Caki2 (cell line): ENCODE data around the gene MAGEB17. TPM values are rescaled to one million over a fixed set of nuclear protein-coding genes. Genes with fewer than 3 reads are reported as not detected.
"Not testable (repeated sequence)": the region's sequence is repeated elsewhere in the genome, so short reads cannot be mapped to it uniquely, and the experiment has no call there.

Experiments used
- DNase-seq: peaks from one replicate; pipeline ENCODE4 v3.0.0-alpha.2; 2015; ENCODE audit warnings: low read depth
- in situ Hi-C: cut with HindIII; loops from 2 replicates; pipeline ENCODE4 v1.10.0; 2016; ENCODE audit warnings: low sequenced_read_pairs, low pct_unique_long_range_greater_than_20kb, mixed read lengths
- total RNA-seq: library from RNA; depleted of rRNA; stranded (reverse); fragments of >200 nt; shearing (Covaris generic); gene quantifications from 2 replicates; pipeline ENCODE4 v1.2.3, GENCODE V29; 2014; ENCODE audit warnings: low replicate concordance; rRNA removed

MAGEB17 gene
- not detected in 2 replicates for total RNA-seq

GRCh38 chrX:16167181-16167580 lies at the start of gene MAGEB17:
Gene MAGEB17 (plus strand): TSS chrX:16167481. CDS start chrX:16170383, 2,902 bp downstream.
- in situ Hi-C loops: no loop called here
- no peak for DNase-seq

- in situ Hi-C loops: no loop called here
- no peak for DNase-seq
Observed at GRCh38 chrX:16119353-16120220, 47.7 kb upstream of the MAGEB17 start.

- in situ Hi-C loops: no loop called here
- DNase-seq: no peak
Observed at GRCh38 chrX:16120431-16120830, 46.9 kb upstream of the MAGEB17 start.

GRCh38 chrX:16123222-16123786 lies 44.0 kb upstream of the MAGEB17 start, which contains the start of gene GRPR:
Gene GRPR (plus strand): TSS chrX:16123565. CDS start chrX:16123954, 389 bp downstream.
- DNase-seq: peak; percentile 71
- in situ Hi-C loops: no loop called here

- in situ Hi-C loops: no loop called here
- DNase-seq: no peak
Observed at GRCh38 chrX:16124201-16124600, 43.1 kb upstream of the MAGEB17 start.

- no peak for DNase-seq
- in situ Hi-C loops: no loop called here
Observed at GRCh38 chrX:16125520-16126149, 41.6 kb upstream of the MAGEB17 start.

- in situ Hi-C loops: no loop called here
- no peak for DNase-seq
Observed at GRCh38 chrX:16130707-16131106, 36.6 kb upstream of the MAGEB17 start.

GRCh38 chrX:16134936-16135335 lies 32.3 kb upstream of the MAGEB17 start:
- in situ Hi-C loops: no loop called here
- DNase-seq: no peak

- in situ Hi-C loops: no loop called here
- DNase-seq: no peak
Observed at GRCh38 chrX:16136080-16136479, 31.2 kb upstream of the MAGEB17 start.

GRCh38 chrX:16137416-16138107 lies 29.7 kb upstream of the MAGEB17 start:
- in situ Hi-C loops: no loop called here
- no peak for DNase-seq

GRCh38 chrX:16138108-16138427 lies 29.2 kb upstream of the MAGEB17 start:
- DNase-seq: no peak
- in situ Hi-C loops: no loop called here

GRCh38 chrX:16140448-16140847 lies 26.8 kb upstream of the MAGEB17 start:
- in situ Hi-C loops: no loop called here

GRCh38 chrX:16140983-16141382 lies 26.3 kb upstream of the MAGEB17 start:
- DNase-seq: no peak
- in situ Hi-C loops: no loop called here

More at GRCh38 chrX:16140448-16140847, 26.8 kb upstream of the MAGEB17 start:
- no peak for DNase-seq

GRCh38 chrX:16141422-16142245 lies 25.6 kb upstream of the MAGEB17 start:
- in situ Hi-C loops: no loop called here
- DNase-seq: no peak

GRCh38 chrX:16142246-16142558 lies 25.1 kb upstream of the MAGEB17 start:
- in situ Hi-C loops: no loop called here
- DNase-seq: no peak

- in situ Hi-C loops: no loop called here
- no peak for DNase-seq
Observed at GRCh38 chrX:16143968-16144367, 23.3 kb upstream of the MAGEB17 start.

- in situ Hi-C loops: no loop called here
- DNase-seq: no peak
Observed at GRCh38 chrX:16144420-16144819, 22.9 kb upstream of the MAGEB17 start.

GRCh38 chrX:16145093-16145492 lies 22.2 kb upstream of the MAGEB17 start:
- DNase-seq, in situ Hi-C loops: not testable (repeated sequence)
